Trophoblast cell (in vitro differentiated cells and primary cell): ENCODE data around the gene EXD3.

ENCODE experiments used
- DNase-seq, 2 donors: peaks; one replicate each; pipeline ENCODE4 v3.0.0-alpha.2; 2016
- H2AFZ ChIP-seq: 2 replicates; pipeline ENCODE4 v1.6.1; 2013; ENCODE audit warnings: low read length, moderate library complexity, mild to moderate bottlenecking; ENCODE audit not compliant: insufficient read depth, poor library complexity
- H2AK5ac ChIP-seq: 2 replicates; pipeline ENCODE4 v1.6.1; 2013; ENCODE audit warnings: mild to moderate bottlenecking, low read length
- H2BK120ac ChIP-seq: 2 replicates; pipeline ENCODE4 v1.6.1; 2013; ENCODE audit warnings: low read length, mild to moderate bottlenecking, moderate library complexity; ENCODE audit not compliant: insufficient read depth, poor library complexity
- H2BK12ac ChIP-seq: 2 replicates; pipeline ENCODE4 v1.6.1; 2013; ENCODE audit warnings: mild to moderate bottlenecking, low read length, moderate library complexity
- H2BK5ac ChIP-seq: 2 replicates; pipeline ENCODE4 v1.6.1; 2013; ENCODE audit warnings: low read length, low read depth, moderate library complexity, mild to moderate bottlenecking; ENCODE audit not compliant: poor library complexity
- H3K14ac ChIP-seq: 2 replicates; pipeline ENCODE4 v1.6.1; 2013; ENCODE audit warnings: mild to moderate bottlenecking, low read length
- H3K18ac ChIP-seq: 2 replicates; pipeline ENCODE4 v1.6.1; 2013; ENCODE audit warnings: mild to moderate bottlenecking, low read length
- H3K23ac ChIP-seq: 2 replicates; pipeline ENCODE4 v1.6.1; 2013; ENCODE audit warnings: low read length
- H3K27ac ChIP-seq: 2 replicates; pipeline ENCODE4 v1.5.1; 2013; ENCODE audit warnings: low read depth, mild to moderate bottlenecking, inconsistent platforms, low read length, moderate library complexity
- H3K27me3 ChIP-seq: 2 replicates; pipeline ENCODE4 v1.6.1; 2013; ENCODE audit warnings: inconsistent platforms, mild to moderate bottlenecking, low read length, moderate library complexity; ENCODE audit not compliant: insufficient read depth
- H3K36me3 ChIP-seq, 2 experiments: 1 replicate in 1 of 2; 2 replicates in 1 of 2; pipeline ENCODE4 v1.6.1; 2013; ENCODE audit warnings: low read length in 2 of 2, mild to moderate bottlenecking in 2 of 2, moderate library complexity in 1 of 2; ENCODE audit not compliant: insufficient read depth in 2 of 2, control insufficient read depth in 1 of 2
- H3K4ac ChIP-seq: 2 replicates; pipeline ENCODE4 v1.6.1; 2013; ENCODE audit warnings: low read depth, mild to moderate bottlenecking, low read length, moderate library complexity
- H3K4me1 ChIP-seq, 2 experiments: 1 replicate in 1 of 2; 2 replicates in 1 of 2; pipeline ENCODE4 v1.6.1; 2013; ENCODE audit warnings: low read length in 2 of 2, mild to moderate bottlenecking in 2 of 2, moderate library complexity in 1 of 2; ENCODE audit not compliant: insufficient read depth in 2 of 2, control insufficient read depth in 1 of 2
- H3K4me2 ChIP-seq: 2 replicates; pipeline ENCODE4 v1.6.1; 2013; ENCODE audit warnings: inconsistent platforms, mild to moderate bottlenecking, low read length, moderate library complexity
- H3K4me3 ChIP-seq: 2 replicates; pipeline ENCODE4 v1.5.1; 2013; ENCODE audit warnings: mild to moderate bottlenecking, low read depth, low read length, inconsistent platforms
- H3K79me1 ChIP-seq: one replicate; pipeline ENCODE4 v1.6.1; 2013; ENCODE audit warnings: low read length
- H3K79me2 ChIP-seq: 2 replicates; pipeline ENCODE4 v1.6.1; 2013; ENCODE audit warnings: low read length, mild to moderate bottlenecking; ENCODE audit not compliant: control insufficient read depth, insufficient read depth, poor library complexity
- H3K9ac ChIP-seq: 2 replicates; pipeline ENCODE4 v1.6.1; 2013; ENCODE audit warnings: mild to moderate bottlenecking, low read length
- H3K9me3 ChIP-seq: 2 replicates; pipeline ENCODE4 v1.6.1; 2013; ENCODE audit warnings: low read depth, mild to moderate bottlenecking, control low read depth, inconsistent platforms, low read length; ENCODE audit not compliant: insufficient read depth
- H4K12ac ChIP-seq: 2 replicates; pipeline ENCODE4 v1.6.1; 2013; ENCODE audit warnings: low read depth, mild to moderate bottlenecking, low read length, moderate library complexity
- H4K8ac ChIP-seq: 2 replicates; pipeline ENCODE4 v1.6.1; 2013; ENCODE audit warnings: low read depth, mild to moderate bottlenecking, low read length, moderate library complexity
- H4K91ac ChIP-seq: one replicate; pipeline ENCODE4 v1.6.1; 2013; ENCODE audit warnings: low read depth, mild to moderate bottlenecking, low read length, moderate library complexity
- WGBS: extraction: QIAGEN DNeasy Blood & Tissue Kit; methylation state at CpG from one replicate; pipeline ENCODE4 v1.1.7; 2013; ENCODE audit warnings: missing lambda C conversion rate; ENCODE audit not compliant: insufficient read length, insufficient coverage; ENCODE audit errors: extremely low coverage; 5-methylcytosine and 5-hydroxymethylcytosine counted together

The EXD3 gene

GRCh38 chr9:137321726-137322361 is 101.1 kb downstream of the EXD3 start:
- Histone ChIP-seq H3K27ac (no peak overlapping the region), H4K12ac (no peak overlapping the region), H3K4me1 (peaks cover 0 to 3% of the 10 kb centered on the region in 2 experiments), H4K91ac (no peak overlapping the region), H3K4ac (no peak overlapping the region), H3K23ac (no peak overlapping the region), H3K79me2 (no peaks in the 10 kb centered on the region), H3K4me2 (no peak overlapping the region), H3K9ac (no peak overlapping the region), H3K14ac (no peak overlapping the region), H2AK5ac (no peak overlapping the region), H4K8ac (no peak overlapping the region), H3K79me1 (no peaks in the 10 kb centered on the region), H3K4me3 (no peak overlapping the region), H2AFZ (no peak overlapping the region), H3K27me3 (no peaks in the 10 kb centered on the region), H3K9me3 (no peaks in the 10 kb centered on the region), H2BK5ac (no peak overlapping the region), H3K18ac (no peak overlapping the region), H3K36me3 (no peaks in the 10 kb centered on the region), H2BK12ac (no peak overlapping the region), H2BK120ac (no peak overlapping the region)
- WGBS = no CpG with 5 or more reads among the region's 22 CpGs
- no peak for DNase-seq

DNA sequence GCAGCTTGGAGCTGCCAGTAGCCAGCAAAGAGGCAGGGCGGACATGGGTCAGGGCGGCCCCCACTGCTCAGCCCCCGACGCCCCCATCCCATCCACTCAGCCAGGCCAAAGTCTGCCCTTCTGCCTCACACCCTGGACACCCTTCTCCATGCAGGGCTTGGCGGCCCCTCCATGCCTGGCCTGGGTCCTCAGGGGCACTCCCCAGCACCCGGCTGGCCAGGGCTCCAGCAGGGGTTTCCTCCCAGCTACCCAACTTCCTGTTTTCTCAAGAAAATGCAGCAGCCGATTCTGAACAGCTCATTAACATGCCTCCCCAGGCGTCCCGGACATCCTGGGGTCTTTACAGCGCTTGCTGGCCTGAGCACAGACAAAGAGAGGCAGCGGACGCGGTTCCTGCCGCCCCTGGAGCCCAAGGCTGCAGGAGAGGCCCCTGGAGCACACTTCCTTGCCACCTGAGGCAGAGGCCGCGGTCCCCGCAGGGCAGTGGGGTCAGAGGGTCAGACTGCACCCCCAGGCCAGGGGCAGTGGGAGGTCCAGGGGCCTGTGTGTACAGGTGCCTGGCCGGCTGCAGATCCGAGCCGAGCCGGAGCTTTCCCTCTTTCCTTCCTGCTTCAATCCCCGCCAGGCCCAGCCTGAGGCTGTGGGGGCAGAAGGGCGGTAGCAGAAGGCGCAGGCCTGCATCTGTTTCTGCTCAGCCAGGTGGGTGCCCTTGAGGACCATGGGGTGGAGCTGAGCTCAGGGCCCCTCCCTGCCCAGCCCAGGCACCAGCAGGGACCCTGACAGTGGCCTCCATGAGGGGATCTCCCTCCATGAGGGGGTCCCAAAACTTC is 102.2 kb downstream of the EXD3 start:
- WGBS = no CpG with 5 or more reads among the region's 24 CpGs
- Histone ChIP-seq H2BK12ac (no peak overlapping the region), H3K4me1 (peaks cover 0 to 8% of the 10 kb centered on the region in 2 experiments), H3K27ac (no peak overlapping the region), H3K79me2 (no peaks in the 10 kb centered on the region), H3K4me2 (no peak overlapping the region), H4K91ac (peak overlapping the region; percentile 39), H3K14ac (no peak overlapping the region), H2BK5ac (no peak overlapping the region), H3K4me3 (no peak overlapping the region), H3K9me3 (no peaks in the 10 kb centered on the region), H3K23ac (no peak overlapping the region), H3K36me3 (no peaks in the 10 kb centered on the region), H2BK120ac (no peak overlapping the region), H3K18ac (no peak overlapping the region), H2AK5ac (no peak overlapping the region), H4K8ac (peak overlapping the region; percentile 8), H4K12ac (no peak overlapping the region), H3K79me1 (peaks cover 4% of the 10 kb centered on the region), H3K9ac (no peak overlapping the region), H3K27me3 (no peaks in the 10 kb centered on the region), H3K4ac (no peak overlapping the region), H2AFZ (peak overlapping the region; percentile 66)
- DNase-seq = no peak

DNA sequence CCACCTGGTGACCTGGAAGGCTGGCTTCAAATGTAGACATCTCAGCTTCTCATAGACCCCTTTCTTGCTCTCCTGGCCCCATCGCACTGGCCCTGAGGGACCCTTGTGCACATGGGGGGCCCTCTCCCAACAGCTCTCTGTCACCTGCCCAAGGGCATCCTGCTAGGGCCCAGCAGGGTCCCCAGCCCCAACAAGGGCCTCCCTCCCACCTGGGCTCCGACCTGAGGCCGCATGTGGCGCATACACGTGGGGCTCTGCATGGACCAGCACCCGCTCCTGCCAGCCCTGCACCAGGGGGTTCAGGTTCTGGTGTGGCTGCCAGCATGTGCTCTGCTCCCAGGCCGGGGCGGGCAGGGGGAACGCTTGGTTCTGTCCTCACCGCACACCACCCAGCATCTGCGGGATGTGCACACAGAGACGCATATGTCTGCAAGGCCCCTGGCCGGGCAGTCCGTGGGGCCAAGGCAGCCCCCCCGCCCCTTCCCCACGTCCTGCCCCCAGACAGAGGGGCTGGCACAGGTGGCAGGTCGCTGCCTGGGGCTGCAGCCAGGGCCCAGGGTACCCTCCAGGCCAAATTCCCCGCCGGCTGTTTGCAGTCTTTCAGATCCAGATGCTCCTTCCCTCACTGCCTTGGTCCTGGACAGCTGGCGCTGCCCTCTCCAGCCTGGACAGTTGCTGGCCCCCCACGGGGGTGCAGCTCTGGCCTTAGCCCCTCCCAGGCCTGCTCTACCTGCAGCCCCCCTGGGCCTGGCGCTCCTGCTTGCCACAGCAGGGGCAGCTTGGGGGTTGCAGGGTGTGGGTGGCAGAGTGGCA is 103.0 kb downstream of the EXD3 start:
- Histone ChIP-seq H3K4me3 (no peak overlapping the region), H2AK5ac (no peak overlapping the region), H3K4ac (no peak overlapping the region), H4K12ac (no peak overlapping the region), H4K91ac (peak overlapping the region; percentile 39), H3K23ac (no peak overlapping the region), H3K79me2 (no peaks in the 10 kb centered on the region), H3K9me3 (no peaks in the 10 kb centered on the region), H3K27me3 (no peaks in the 10 kb centered on the region), H2BK120ac (no peak overlapping the region), H3K4me1 (peaks cover under 1 to 8% of the 10 kb centered on the region in 2 experiments), H2BK5ac (no peak overlapping the region), H3K79me1 (peaks cover 4% of the 10 kb centered on the region), H3K14ac (no peak overlapping the region), H3K9ac (no peak overlapping the region), H2AFZ (no peak overlapping the region), H4K8ac (peak overlapping the region; percentile 8), H3K18ac (no peak overlapping the region), H3K36me3 (no peaks in the 10 kb centered on the region), H3K27ac (no peak overlapping the region), H2BK12ac (no peak overlapping the region), H3K4me2 (no peak overlapping the region)
- no peak for DNase-seq
- WGBS = no CpG with 5 or more reads among the region's 22 CpGs

GRCh38 chr9:137319011-137319738 is 103.8 kb downstream of the EXD3 start:
- H3K4me2 ChIP-seq = no peak overlapping the region
- peaks cover 4% of the 10 kb centered on the region for H3K79me1 ChIP-seq
- H3K36me3 ChIP-seq = no peaks in the 10 kb centered on the region
- no peak overlapping the region for H2AK5ac ChIP-seq
- no peaks in the 10 kb centered on the region for H3K9me3 ChIP-seq
- H3K9ac ChIP-seq = no peak overlapping the region
- no peak overlapping the region for H3K18ac ChIP-seq
- no peak overlapping the region for H2BK12ac ChIP-seq
- no CpG with 5 or more reads among the region's 26 CpGs for WGBS
- no peak overlapping the region for H4K12ac ChIP-seq
- H2AFZ ChIP-seq = no peak overlapping the region
- no peak overlapping the region for H3K4me3 ChIP-seq
- no peak overlapping the region for H3K14ac ChIP-seq
- H3K27me3 ChIP-seq = no peaks in the 10 kb centered on the region
- H4K8ac ChIP-seq = no peak overlapping the region
- no peak overlapping the region for H2BK120ac ChIP-seq
- no peak overlapping the region for H2BK5ac ChIP-seq
- H3K79me2 ChIP-seq = no peaks in the 10 kb centered on the region
- H4K91ac ChIP-seq = no peak overlapping the region
- no peak overlapping the region for H3K27ac ChIP-seq
- peaks cover 4 to 8% of the 10 kb centered on the region in 2 experiments for H3K4me1 ChIP-seq
- no peak overlapping the region for H3K23ac ChIP-seq
- no peak overlapping the region for H3K4ac ChIP-seq
- peak in 1 of 2 donors; percentile 62 for DNase-seq
